Gastrocnemius medialis (tissue), 4 donors: ENCODE results near the gene CNPY4.

Source experiments
- CTCF ChIP-seq, 5 experiments: fragments of 450-650 bp in 3 of 5; fragments of 200-600 bp in 2 of 5; sonication (generic) in 2 of 5; IDR thresholded peaks in 4 of 5; conservative IDR thresholded peaks in 1 of 5; 1 replicate in 4 of 5; 2 replicates in 1 of 5; pipeline ENCODE4 v1.5.1; 2016 to 2019; ENCODE audit warnings: antibody characterized with exemption in 5 of 5, mild to moderate bottlenecking in 3 of 5, moderate library complexity in 3 of 5
- POLR2A ChIP-seq, 2 donors: fragments of 450-650 bp; IDR thresholded peaks; one replicate each; pipeline ENCODE4 v1.6.1; 2017; ENCODE audit warnings: antibody characterized with exemption in 2 of 2, mild to moderate bottlenecking in 2 of 2, moderate library complexity in 2 of 2

DNA sequence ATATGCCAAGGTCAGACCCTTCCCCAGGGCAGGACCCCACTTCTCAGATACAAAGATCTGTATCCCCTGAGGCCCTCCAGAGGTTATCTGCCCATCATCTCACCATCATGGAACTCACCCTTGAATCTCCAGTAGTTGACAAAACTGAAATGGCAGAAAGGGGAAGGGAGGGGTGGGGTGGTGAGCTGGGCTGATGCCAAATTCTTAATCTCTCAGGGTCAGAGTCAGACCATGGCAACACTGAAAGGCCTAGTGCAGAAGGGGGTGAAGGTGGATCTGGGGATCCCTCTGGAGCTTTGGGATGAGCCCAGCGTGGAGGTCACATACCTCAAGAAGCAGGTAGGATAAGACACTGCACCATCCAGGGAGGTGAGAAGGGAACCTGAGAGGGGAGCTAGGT lies 3.1 kb downstream of the CNPY4 start:
- TF ChIP-seq CTCF (IDR thresholded peaks at IDR 0.05 in 4 of 5, conservative IDR thresholded peaks at IDR 0.05 in 1 of 5) = no peak
- TF ChIP-seq POLR2A (IDR thresholded peaks at IDR 0.05) = no peak
